SK-N-SH (cell line): ENCODE results near the gene RHBDL3. TPM values are rescaled to one million over a fixed set of nuclear protein-coding genes. Genes with fewer than 3 reads are reported as not detected.
"Not testable (repeated sequence)": the region's sequence is repeated elsewhere in the genome, so short reads cannot be mapped to it uniquely, and the experiment has no call there.

Source experiments
- CTCF ChIA-PET: fragments of 300-600, 350-600 bp; formaldehyde crosslinking; extraction: SDS; loops from one replicate; lab custom pipeline; 2021; lab: Yijun Ruan, JAX
- POLR2A ChIA-PET: fragments of 350-600 bp; sonication (Branson Sonifier 250); formaldehyde crosslinking; extraction: SDS; loops from one replicate; lab custom pipeline; 2020; ENCODE audit warnings: antibody characterized with exemption, inconsistent platforms; lab: Yijun Ruan, JAX
- DNase-seq: peaks from one replicate; pipeline ENCODE4 v3.0.0; 2012
- H2AFZ ChIP-seq: fragments of 200-600 bp; sonication (generic); 2 replicates; pipeline ENCODE4 v1.8.1; 2016; ENCODE audit warnings: antibody characterized with exemption, mild to moderate bottlenecking, low read depth
- H3F3A ChIP-seq: fragments of 200-600 bp; sonication (generic); replicated peaks from 2 replicates; pipeline ENCODE3; 2016; ENCODE audit warnings: antibody characterized with exemption, mild to moderate bottlenecking; ENCODE audit not compliant: insufficient read depth
- H3K27ac ChIP-seq, 2 experiments: fragments of 200-500 bp in 1 of 2; fragments of 200-600 bp in 1 of 2; sonication (Bioruptor generic) in 1 of 2; sonication (generic), shearing (Covaris generic) in 1 of 2; 2 replicates each; pipeline versions ENCODE4 v1.5.1 to v1.6.1; 2014 to 2016; ENCODE audit warnings: low read depth in 2 of 2, inconsistent platforms in 1 of 2, low read length in 1 of 2, mild to moderate bottlenecking in 1 of 2, mixed read lengths in 1 of 2
- H3K27me3 ChIP-seq: fragments of 200-600 bp; sonication (generic), shearing (Covaris generic); 2 replicates; pipeline ENCODE4 v1.6.1; 2016; ENCODE audit warnings: mixed run types; ENCODE audit not compliant: insufficient read depth
- H3K36me3 ChIP-seq, 2 experiments: fragments of 200-500 bp in 1 of 2; fragments of 200-600 bp in 1 of 2; sonication (Bioruptor generic) in 1 of 2; sonication (generic) in 1 of 2; replicated peaks in 1 of 2; 2 replicates each; pipeline versions ENCODE3 to v1.5.1; 2014 to 2016; ENCODE audit warnings: low read length in 1 of 2, mild to moderate bottlenecking in 1 of 2; ENCODE audit not compliant: insufficient read depth in 2 of 2, control insufficient read depth in 1 of 2
- H3K4me1 ChIP-seq, 2 experiments: fragments of 200-500 bp in 1 of 2; fragments of 200-600 bp in 1 of 2; sonication (Bioruptor generic) in 1 of 2; sonication (generic), shearing (Covaris generic) in 1 of 2; 2 replicates each; pipeline versions ENCODE4 v1.5.1 to v1.6.1; 2014 to 2016; ENCODE audit warnings: low read depth in 1 of 2, low read length in 1 of 2, mixed run types in 1 of 2; ENCODE audit not compliant: insufficient read depth in 2 of 2, control insufficient read depth in 1 of 2
- H3K4me2 ChIP-seq: fragments of 200-600 bp; sonication (generic), shearing (Covaris generic); 2 replicates; pipeline ENCODE4 v1.6.1; 2017; ENCODE audit warnings: mixed run types
- H3K4me3 ChIP-seq, 2 experiments: fragments of 200-500 bp in 1 of 2; fragments of 200-600 bp in 1 of 2; sonication (Bioruptor generic) in 1 of 2; sonication (generic), shearing (Covaris generic) in 1 of 2; 2 replicates each; pipeline versions ENCODE4 v1.5.1 to v1.8.1; 2014 to 2016; ENCODE audit warnings: low read depth in 2 of 2, inconsistent platforms in 1 of 2, low read length in 1 of 2, mild to moderate bottlenecking in 1 of 2, mixed read lengths in 1 of 2, moderate library complexity in 1 of 2
- H3K79me2 ChIP-seq: fragments of 200-600 bp; sonication (generic); 2 replicates; pipeline ENCODE4 v1.8.1; 2017; ENCODE audit warnings: mild to moderate bottlenecking; ENCODE audit not compliant: insufficient read depth
- H3K9ac ChIP-seq: fragments of 200-600 bp; sonication (generic); 2 replicates; pipeline ENCODE4 v1.6.1; 2017; ENCODE audit warnings: mixed run types
- H3K9me2 ChIP-seq: fragments of 200-600 bp; sonication (generic); 2 replicates; pipeline ENCODE4 v1.6.1; 2017; ENCODE audit warnings: mixed run types
- H3K9me3 ChIP-seq: fragments of 200-600 bp; sonication (generic); 2 replicates; pipeline ENCODE4 v1.6.1; 2017; ENCODE audit warnings: mixed run types, mild to moderate bottlenecking, moderate library complexity
- H4K20me1 ChIP-seq: fragments of 200-600 bp; sonication (generic); 2 replicates; pipeline ENCODE4 v1.6.1; 2017; ENCODE audit warnings: mild to moderate bottlenecking, mixed run types; ENCODE audit not compliant: insufficient read depth
- EZH2phosphoT487 ChIP-seq: fragments of 200-600 bp; sonication (generic); IDR thresholded peaks from 2 replicates; pipeline ENCODE4 v1.6.1; 2017; ENCODE audit warnings: low read depth, mixed run types, mild to moderate bottlenecking, antibody characterized with exemption, moderate library complexity, borderline replicate concordance
- FOXM1 ChIP-seq: IDR thresholded peaks from 2 replicates; pipeline ENCODE4 v1.4.0; 2012; ENCODE audit warnings: low read depth, mild to moderate bottlenecking
- GABPA ChIP-seq: IDR thresholded peaks from 2 replicates; pipeline ENCODE4 v1.4.0; 2012; ENCODE audit warnings: low read depth, mild to moderate bottlenecking
- MXI1 ChIP-seq: IDR thresholded peaks from 2 replicates; pipeline ENCODE4 v1.6.1; 2012; ENCODE audit warnings: mild to moderate bottlenecking, low read depth, low read length, improper control_type of control experiment
- NFIC ChIP-seq: IDR thresholded peaks from 2 replicates; pipeline ENCODE4 v1.4.0; 2012; ENCODE audit warnings: borderline replicate concordance
- POLR2AphosphoS5 ChIP-seq: IDR thresholded peaks from 2 replicates; pipeline ENCODE4 v1.6.1; 2012; ENCODE audit warnings: low read depth, low read length
- WGBS: methylation state at CpG from one replicate; pipeline ENCODE4 v1.1.6; 2017; ENCODE audit warnings: low lambda C conversion rate; 5-methylcytosine and 5-hydroxymethylcytosine counted together
- polyA plus RNA-seq, 3 experiments: library from polyadenylated mRNA; depleted of rRNA; stranded (reverse); fragments of >200 nt; gene quantifications; 2 replicates each; pipeline ENCODE4 v1.2.3, GENCODE V29; 2012
- TF ChIP-seq, protein P1 (sequence below): IDR thresholded peaks from 2 replicates; pipeline ENCODE4 v1.4.0; 2012; ENCODE audit warnings: low read depth, borderline replicate concordance
- TF ChIP-seq, protein P2 (sequence below): IDR thresholded peaks from 2 replicates; pipeline ENCODE4; 2012
- TF ChIP-seq, protein P3 (sequence below): fragments of 150-350 bp; IDR thresholded peaks from 2 replicates; pipeline ENCODE4 v1.6.1; 2017; ENCODE audit warnings: antibody characterized with exemption, low read length, low read depth, borderline replicate concordance
- TF ChIP-seq, protein P4 (sequence below): IDR thresholded peaks from 2 replicates; pipeline ENCODE4 v1.6.1; 2012; ENCODE audit warnings: mild to moderate bottlenecking, low read depth, low read length, moderate library complexity
- TF ChIP-seq, protein P5 (sequence below): IDR thresholded peaks from 2 replicates; pipeline ENCODE4 v1.4.0; 2012; ENCODE audit warnings: low read depth, borderline replicate concordance

The RHBDL3 gene
- polyA plus RNA-seq, 1 of the 3 experiments (the other 2 are of a cell fraction), result 0.72 TPM

DNA sequence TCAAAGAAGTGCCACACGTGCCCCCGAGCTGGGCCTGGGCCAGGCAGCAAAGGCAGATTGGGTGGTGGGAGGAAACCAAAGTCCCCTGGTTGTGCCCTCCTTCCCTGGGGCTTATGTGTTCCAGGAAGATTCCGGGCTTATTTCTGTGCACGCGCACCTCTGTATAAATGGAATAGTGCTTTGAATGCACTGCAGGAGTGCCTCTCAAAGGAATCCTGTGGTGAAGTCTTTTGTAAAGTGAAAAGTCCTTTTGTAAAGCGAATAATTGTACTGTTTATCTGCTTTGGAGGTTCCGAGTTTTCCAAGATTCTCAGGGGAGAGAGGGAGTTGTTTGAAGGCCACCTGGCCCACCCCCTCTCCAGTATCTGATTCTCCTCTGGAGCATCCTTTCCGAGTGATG lies 49.5 kb downstream of the RHBDL3 start:
- Histone ChIP-seq H3K9me2 (no peaks in the 10 kb centered on the region), H3K36me3 (no peaks in the 10 kb centered on the region), H3K4me1 (peaks cover 0 to 4% of the 10 kb centered on the region in 2 experiments; a peak in 1 of 4 replicates), H3K4me2 (no peak overlapping the region), H4K20me1 (no peaks in the 10 kb centered on the region), H3K9me3 (no peaks in the 10 kb centered on the region), H3K9ac (no peak overlapping the region), H2AFZ (no peak overlapping the region), H3K4me3 (no peak overlapping the region), H3F3A (no peaks in the 10 kb centered on the region), H3K79me2 (no peaks in the 10 kb centered on the region), H3K27ac (no peak overlapping the region), H3K27me3 (no peaks in the 10 kb centered on the region)
- DNase-seq, result no peak
- POLR2A ChIA-PET, result no interaction called here
- 80% methylated on average over 8 of the region's 8 CpGs for WGBS
- TF ChIP-seq, protein P1, sequence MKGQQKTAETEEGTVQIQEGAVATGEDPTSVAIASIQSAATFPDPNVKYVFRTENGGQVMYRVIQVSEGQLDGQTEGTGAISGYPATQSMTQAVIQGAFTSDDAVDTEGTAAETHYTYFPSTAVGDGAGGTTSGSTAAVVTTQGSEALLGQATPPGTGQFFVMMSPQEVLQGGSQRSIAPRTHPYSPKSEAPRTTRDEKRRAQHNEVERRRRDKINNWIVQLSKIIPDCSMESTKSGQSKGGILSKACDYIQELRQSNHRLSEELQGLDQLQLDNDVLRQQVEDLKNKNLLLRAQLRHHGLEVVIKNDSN, result no peak
- no peak for TF ChIP-seq GABPA
- TF ChIP-seq, protein P2, sequence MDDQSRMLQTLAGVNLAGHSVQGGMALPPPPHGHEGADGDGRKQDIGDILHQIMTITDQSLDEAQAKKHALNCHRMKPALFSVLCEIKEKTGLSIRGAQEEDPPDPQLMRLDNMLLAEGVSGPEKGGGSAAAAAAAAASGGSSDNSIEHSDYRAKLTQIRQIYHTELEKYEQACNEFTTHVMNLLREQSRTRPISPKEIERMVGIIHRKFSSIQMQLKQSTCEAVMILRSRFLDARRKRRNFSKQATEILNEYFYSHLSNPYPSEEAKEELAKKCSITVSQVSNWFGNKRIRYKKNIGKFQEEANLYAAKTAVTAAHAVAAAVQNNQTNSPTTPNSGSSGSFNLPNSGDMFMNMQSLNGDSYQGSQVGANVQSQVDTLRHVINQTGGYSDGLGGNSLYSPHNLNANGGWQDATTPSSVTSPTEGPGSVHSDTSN, result no peak
- TF ChIP-seq, protein P3, sequence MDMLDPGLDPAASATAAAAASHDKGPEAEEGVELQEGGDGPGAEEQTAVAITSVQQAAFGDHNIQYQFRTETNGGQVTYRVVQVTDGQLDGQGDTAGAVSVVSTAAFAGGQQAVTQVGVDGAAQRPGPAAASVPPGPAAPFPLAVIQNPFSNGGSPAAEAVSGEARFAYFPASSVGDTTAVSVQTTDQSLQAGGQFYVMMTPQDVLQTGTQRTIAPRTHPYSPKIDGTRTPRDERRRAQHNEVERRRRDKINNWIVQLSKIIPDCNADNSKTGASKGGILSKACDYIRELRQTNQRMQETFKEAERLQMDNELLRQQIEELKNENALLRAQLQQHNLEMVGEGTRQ, result no peak
- TF ChIP-seq, protein P4, sequence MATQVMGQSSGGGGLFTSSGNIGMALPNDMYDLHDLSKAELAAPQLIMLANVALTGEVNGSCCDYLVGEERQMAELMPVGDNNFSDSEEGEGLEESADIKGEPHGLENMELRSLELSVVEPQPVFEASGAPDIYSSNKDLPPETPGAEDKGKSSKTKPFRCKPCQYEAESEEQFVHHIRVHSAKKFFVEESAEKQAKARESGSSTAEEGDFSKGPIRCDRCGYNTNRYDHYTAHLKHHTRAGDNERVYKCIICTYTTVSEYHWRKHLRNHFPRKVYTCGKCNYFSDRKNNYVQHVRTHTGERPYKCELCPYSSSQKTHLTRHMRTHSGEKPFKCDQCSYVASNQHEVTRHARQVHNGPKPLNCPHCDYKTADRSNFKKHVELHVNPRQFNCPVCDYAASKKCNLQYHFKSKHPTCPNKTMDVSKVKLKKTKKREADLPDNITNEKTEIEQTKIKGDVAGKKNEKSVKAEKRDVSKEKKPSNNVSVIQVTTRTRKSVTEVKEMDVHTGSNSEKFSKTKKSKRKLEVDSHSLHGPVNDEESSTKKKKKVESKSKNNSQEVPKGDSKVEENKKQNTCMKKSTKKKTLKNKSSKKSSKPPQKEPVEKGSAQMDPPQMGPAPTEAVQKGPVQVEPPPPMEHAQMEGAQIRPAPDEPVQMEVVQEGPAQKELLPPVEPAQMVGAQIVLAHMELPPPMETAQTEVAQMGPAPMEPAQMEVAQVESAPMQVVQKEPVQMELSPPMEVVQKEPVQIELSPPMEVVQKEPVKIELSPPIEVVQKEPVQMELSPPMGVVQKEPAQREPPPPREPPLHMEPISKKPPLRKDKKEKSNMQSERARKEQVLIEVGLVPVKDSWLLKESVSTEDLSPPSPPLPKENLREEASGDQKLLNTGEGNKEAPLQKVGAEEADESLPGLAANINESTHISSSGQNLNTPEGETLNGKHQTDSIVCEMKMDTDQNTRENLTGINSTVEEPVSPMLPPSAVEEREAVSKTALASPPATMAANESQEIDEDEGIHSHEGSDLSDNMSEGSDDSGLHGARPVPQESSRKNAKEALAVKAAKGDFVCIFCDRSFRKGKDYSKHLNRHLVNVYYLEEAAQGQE, result no peak
- TF ChIP-seq EZH2phosphoT487, result no peak
- no peak for TF ChIP-seq FOXM1
- no peak for TF ChIP-seq NFIC
- TF ChIP-seq, protein P5, sequence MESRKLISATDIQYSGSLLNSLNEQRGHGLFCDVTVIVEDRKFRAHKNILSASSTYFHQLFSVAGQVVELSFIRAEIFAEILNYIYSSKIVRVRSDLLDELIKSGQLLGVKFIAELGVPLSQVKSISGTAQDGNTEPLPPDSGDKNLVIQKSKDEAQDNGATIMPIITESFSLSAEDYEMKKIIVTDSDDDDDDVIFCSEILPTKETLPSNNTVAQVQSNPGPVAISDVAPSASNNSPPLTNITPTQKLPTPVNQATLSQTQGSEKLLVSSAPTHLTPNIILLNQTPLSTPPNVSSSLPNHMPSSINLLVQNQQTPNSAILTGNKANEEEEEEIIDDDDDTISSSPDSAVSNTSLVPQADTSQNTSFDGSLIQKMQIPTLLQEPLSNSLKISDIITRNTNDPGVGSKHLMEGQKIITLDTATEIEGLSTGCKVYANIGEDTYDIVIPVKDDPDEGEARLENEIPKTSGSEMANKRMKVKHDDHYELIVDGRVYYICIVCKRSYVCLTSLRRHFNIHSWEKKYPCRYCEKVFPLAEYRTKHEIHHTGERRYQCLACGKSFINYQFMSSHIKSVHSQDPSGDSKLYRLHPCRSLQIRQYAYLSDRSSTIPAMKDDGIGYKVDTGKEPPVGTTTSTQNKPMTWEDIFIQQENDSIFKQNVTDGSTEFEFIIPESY, result no peak
- TF ChIP-seq POLR2AphosphoS5, result no peak
- TF ChIP-seq MXI1, result no peak
- CTCF ChIA-PET, result interaction anchor here (1.0 to 11.5 kb wide), 2 partner anchors 60 to 122 kb away, joined by 3 to 192 read pairs; no protein-coding TSS in a partner anchor

DNA sequence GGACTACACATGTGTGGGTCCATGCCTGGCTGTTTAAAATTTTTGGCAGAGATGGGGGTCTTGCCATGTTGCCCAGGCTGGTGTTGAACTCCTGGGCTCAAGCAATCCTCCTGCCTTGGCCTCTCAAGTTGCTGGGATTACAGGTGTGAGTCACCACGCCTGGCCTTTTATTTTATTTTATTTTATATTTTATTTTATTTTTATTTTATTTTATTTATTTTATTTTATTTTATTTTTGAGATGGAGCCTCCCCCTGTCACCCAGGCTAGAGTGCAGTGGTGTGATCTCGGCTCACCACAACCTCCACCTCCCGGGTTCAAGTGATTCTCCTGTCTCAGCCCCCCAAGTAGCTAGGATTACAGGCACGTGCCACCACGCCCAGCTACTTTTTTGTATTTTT lies 51.0 kb downstream of the RHBDL3 start:
- H3K9me3 ChIP-seq, H3K79me2 ChIP-seq, H3K9me2 ChIP-seq, H3K9ac ChIP-seq, DNase-seq, H3K4me2 ChIP-seq, H3K27me3 ChIP-seq, H3K4me1 ChIP-seq, H4K20me1 ChIP-seq, H3K4me3 ChIP-seq, H3F3A ChIP-seq, H3K27ac ChIP-seq, H2AFZ ChIP-seq, H3K36me3 ChIP-seq, POLR2A ChIA-PET: not testable (repeated sequence)
- CTCF ChIA-PET, result interaction anchor here (1.2 to 11.5 kb wide), 2 partner anchors 61 to 113 kb away, joined by 4 to 192 read pairs; no protein-coding TSS in a partner anchor
- WGBS, result 91% methylated on average over 5 of the region's 5 CpGs
